Motor neuron (in vitro differentiated cells): Measurements from ENCODE around the gene CSRNP3. TPM values are rescaled to one million over a fixed set of nuclear protein-coding genes. Genes with fewer than 3 reads are reported as not detected.

Experiments used
- ATAC-seq, 8 experiments: fragments of 200-7000 bp; cut with Tn5 transposase; replicated peaks in 6 of 8; 2 replicates each; pipeline ENCODE4 v1.8.0; 2021; ENCODE audit warnings: mild to moderate bottlenecking in 8 of 8, moderate library complexity in 8 of 8
- H3K27ac ChIP-seq, 2 donors: fragments of 250-450 bp; sonication (Bioruptor Pico); 2 replicates each; pipeline ENCODE4 v1.9.0; 2021; ENCODE audit warnings: antibody characterized with exemption in 2 of 2, mild to moderate bottlenecking in 2 of 2, moderate library complexity in 1 of 2
- H3K4me1 ChIP-seq, 2 donors: fragments of 250-450 bp; sonication (Bioruptor Pico); replicated peaks in 1 of 2; 2 replicates each; pipeline ENCODE4 v1.6.1; 2021; ENCODE audit warnings: antibody characterized with exemption in 2 of 2, mild to moderate bottlenecking in 2 of 2, moderate library complexity in 1 of 2
- H3K4me3 ChIP-seq, 5 donors: fragments of 250-450 bp; sonication (Bioruptor Pico); 2 replicates each; pipeline ENCODE4 v1.9.0; 2021; ENCODE audit warnings: antibody characterized with exemption in 5 of 5, mild to moderate bottlenecking in 5 of 5, moderate library complexity in 4 of 5
- WGBS, 10 experiments: fragments of 450-650 bp; shearing (Covaris generic); methylation state at CpG; one replicate each; pipeline ENCODE4 v1.0.0; 2022; 5-methylcytosine and 5-hydroxymethylcytosine counted together
- in situ Hi-C, 9 experiments: fragments of 400-800 bp; cut with MboI; loops; one replicate each; pipeline ENCODE4 v1.15.0; 2021; ENCODE audit warnings: low sequenced_read_pairs in 9 of 9, low pct_unique_long_range_greater_than_20kb in 2 of 9; ENCODE audit not compliant: unreplicated experiment in 9 of 9
- total RNA-seq, 8 experiments: library from RNA; unstranded; fragments of 300-600 nt; gene quantifications; 2 replicates each; pipeline versions ENCODE4 v1.2.3 to v1.2.4, GENCODE V29; 2022

CSRNP3 gene
- total RNA-seq, 8 experiments from 2014 or later = 1.9 to 45.9 (median 32.0) TPM

- Histone ChIP-seq H3K4me1 (peaks cover 12 to 26% of the 10 kb centered on the region in 2 donors), H3K27ac (no peak overlapping the region), H3K4me3 (no peak overlapping the region)
- ATAC-seq = peak in 3 of 8 experiments; percentile 14 to 78 (median 49)
- 20 to 100% (median 94%) methylated on average over 1 to 4 of the region's 4 CpGs; no CpG with 5 or more reads in 1 of the 10 experiments for WGBS, 10 experiments
- in situ Hi-C loops = no loop called here
These were observed 148.4 kb downstream of the CSRNP3 start for GRCh38 chr2:165617741-165618481.

GRCh38 chr2:165618806-165619205 is 149.3 kb downstream of the CSRNP3 start:
- H3K4me1 ChIP-seq = peaks cover 15 to 35% of the 10 kb centered on the region in 2 donors
- H3K27ac ChIP-seq = no peak overlapping the region
- in situ Hi-C loops = no loop called here
- WGBS, 10 experiments = 0 to 100% (median 21%) methylated on average over 1 of the region's 1 CpG; no CpG with 5 or more reads in 1 of the 10 experiments
- no peak overlapping the region for H3K4me3 ChIP-seq
- peak in 1 of 8 experiments; percentile 4 for ATAC-seq

- H3K4me1 ChIP-seq = peaks cover 26 to 47% of the 10 kb centered on the region in 2 donors
- no peak overlapping the region for H3K4me3 ChIP-seq
- in situ Hi-C loops = no loop called here
- ATAC-seq = peak in 2 of 8 experiments; percentile 59 to 77
- 10 to 75% (median 34%) methylated on average over 2 to 5 of the region's 5 CpGs; no CpG with 5 or more reads in 1 of the 10 experiments for WGBS, 10 experiments
- no peak overlapping the region for H3K27ac ChIP-seq
These were observed 151.6 kb downstream of the CSRNP3 start for GRCh38 chr2:165621086-165621560.

GRCh38 chr2:165623161-165623560 is 153.7 kb downstream of the CSRNP3 start:
- 71 to 100% (median 91%) methylated on average over 1 to 10 of the region's 10 CpGs; no CpG with 5 or more reads in 1 of the 10 experiments for WGBS, 10 experiments
- H3K27ac ChIP-seq = no peak overlapping the region
- in situ Hi-C loops = no loop called here
- H3K4me1 ChIP-seq = peaks cover 28 to 57% of the 10 kb centered on the region in 2 donors
- ATAC-seq = peak in 2 of 8 experiments; percentile 35 to 38
- no peak overlapping the region for H3K4me3 ChIP-seq

- peak overlapping the region in 1 of 2 donors; percentile 42 for H3K27ac ChIP-seq
- peaks cover 26 to 54% of the 10 kb centered on the region in 2 donors for H3K4me1 ChIP-seq
- no peak overlapping the region for H3K4me3 ChIP-seq
- WGBS, 10 experiments = 38 to 94% (median 55%) methylated on average over 3 to 6 of the region's 6 CpGs
- in situ Hi-C loops = no loop called here
- peak in 4 of 8 experiments; percentile 1 to 4 (median 2) for ATAC-seq
These were observed 154.4 kb downstream of the CSRNP3 start for GRCh38 chr2:165623783-165624469.

GRCh38 chr2:165624470-165624800 is 154.9 kb downstream of the CSRNP3 start:
- H3K4me1 ChIP-seq = peaks cover 29 to 54% of the 10 kb centered on the region in 2 donors
- in situ Hi-C loops = no loop called here
- ATAC-seq = peak in 5 of 8 experiments; percentile 42 to 48 (median 43)
- H3K4me3 ChIP-seq = no peak overlapping the region
- H3K27ac ChIP-seq = peak overlapping the region; percentile 40 to 79
- WGBS, 10 experiments = 0 to 75% (median 42%) methylated on average over 1 of the region's 1 CpG; no CpG with 5 or more reads in 6 of the 10 experiments

GRCh38 chr2:165627470-165627869 is 158.0 kb downstream of the CSRNP3 start:
- in situ Hi-C loops = no loop called here
- Histone ChIP-seq H3K4me1 (peaks cover 36 to 58% of the 10 kb centered on the region in 2 donors), H3K27ac (peak overlapping the region in 1 of 2 donors; percentile 50), H3K4me3 (no peak overlapping the region)
- WGBS, 10 experiments = 33 to 94% (median 64%) methylated on average over 1 to 3 of the region's 3 CpGs; no CpG with 5 or more reads in 2 of the 10 experiments
- peak in 6 of 8 experiments; percentile 38 to 96 (median 94) for ATAC-seq

- Histone ChIP-seq H3K4me3 (no peak overlapping the region), H3K4me1 (peaks cover 34 to 44% of the 10 kb centered on the region in 2 donors), H3K27ac (no peak overlapping the region)
- ATAC-seq = no peak
- WGBS, 10 experiments = 59 to 100% (median 89%) methylated on average over 1 to 2 of the region's 2 CpGs; no CpG with 5 or more reads in 2 of the 10 experiments
- in situ Hi-C loops = no loop called here
These were observed 160.3 kb downstream of the CSRNP3 start for GRCh38 chr2:165629776-165630175.

GRCh38 chr2:165630236-165630635 is 160.7 kb downstream of the CSRNP3 start:
- Histone ChIP-seq H3K27ac (no peak overlapping the region), H3K4me1 (peaks cover 36 to 44% of the 10 kb centered on the region in 2 donors), H3K4me3 (no peak overlapping the region)
- in situ Hi-C loops = no loop called here
- WGBS, 10 experiments = 21 to 77% (median 47%) methylated on average over 2 to 3 of the region's 3 CpGs
- ATAC-seq = no peak

- Histone ChIP-seq H3K4me3 (no peak overlapping the region), H3K4me1 (peaks cover 44 to 52% of the 10 kb centered on the region in 2 donors), H3K27ac (no peak overlapping the region)
- WGBS, 10 experiments = 17 to 89% (median 71%) methylated on average over 2 to 4 of the region's 4 CpGs; no CpG with 5 or more reads in 2 of the 10 experiments
- no peak for ATAC-seq
- in situ Hi-C loops = no loop called here
These were observed 161.6 kb downstream of the CSRNP3 start for GRCh38 chr2:165631089-165631488.

- H3K27ac ChIP-seq = no peak overlapping the region
- ATAC-seq = no peak
- WGBS, 10 experiments = 59 to 96% (median 90%) methylated on average over 1 to 2 of the region's 2 CpGs; no CpG with 5 or more reads in 1 of the 10 experiments
These were observed 163.1 kb downstream of the CSRNP3 start for GRCh38 chr2:165632594-165632993.

GRCh38 chr2:165633431-165633830 is 163.9 kb downstream of the CSRNP3 start:
- Histone ChIP-seq H3K27ac (no peak overlapping the region), H3K4me3 (no peak overlapping the region), H3K4me1 (peaks cover 32 to 40% of the 10 kb centered on the region in 2 donors)
- in situ Hi-C loops = no loop called here
- 15 to 78% (median 33%) methylated on average over 1 to 3 of the region's 3 CpGs; no CpG with 5 or more reads in 3 of the 10 experiments for WGBS, 10 experiments
- no peak for ATAC-seq

More at GRCh38 chr2:165632594-165632993, 163.1 kb downstream of the CSRNP3 start:
- in situ Hi-C loops = no loop called here
- H3K4me1 ChIP-seq = peaks cover 36 to 45% of the 10 kb centered on the region in 2 donors
- no peak overlapping the region for H3K4me3 ChIP-seq

- Histone ChIP-seq H3K27ac (peak overlapping the region in 1 of 2 donors; percentile 69), H3K4me1 (peaks cover 30 to 46% of the 10 kb centered on the region in 2 donors), H3K4me3 (no peak overlapping the region)
- 65 to 100% (median 93%) methylated on average over 2 to 4 of the region's 4 CpGs for WGBS, 10 experiments
- in situ Hi-C loops = no loop called here
- peak in 1 of 8 experiments; percentile 2 for ATAC-seq
These were observed 164.8 kb downstream of the CSRNP3 start for GRCh38 chr2:165634282-165634681.
